Adipose tissue (tissue), 3 donors: ENCODE results near the gene ANGEL1. TPM values are rescaled to one million over a fixed set of nuclear protein-coding genes. Genes with fewer than 3 reads are reported as not detected.

Experiments used
- H3K27ac ChIP-seq: one replicate; pipeline ENCODE4 v1.5.1; 2013; ENCODE audit warnings: low read depth, low read length
- WGBS, 3 donors: extraction: QIAGEN DNeasy Blood & Tissue Kit; methylation state at CpG; one replicate each; pipeline ENCODE4 v1.1.7; 2013; 5-methylcytosine and 5-hydroxymethylcytosine counted together
- polyA plus RNA-seq, 3 donors: library from polyadenylated mRNA; stranded (reverse); fragments of 200-250 nt; gene quantifications; one replicate each; pipeline ENCODE4 v1.2.3, GENCODE V29; 2013
- donor health status: healthy with polysubstance abuse.
- donor health status: Bipolar disorder and iron deficiency.
- donor health status: healthy.

The ANGEL1 gene
- polyA plus RNA-seq, 3 donors = 4.3 to 22.5 (median 6.9) TPM

- WGBS, 3 donors = 71 to 87% (median 83%) methylated on average over 6 of the region's 6 CpGs
- no peak overlapping the region for H3K27ac ChIP-seq
Observed at GRCh38 chr14:76756371-76756750, 56.3 kb downstream of the ANGEL1 start.

- H3K27ac ChIP-seq = no peak overlapping the region
- WGBS, 3 donors = 77 to 81% (median 80%) methylated on average over 9 of the region's 9 CpGs
Observed at GRCh38 chr14:76755610-76756370, 56.9 kb downstream of the ANGEL1 start.

- no peak overlapping the region for H3K27ac ChIP-seq
- WGBS, 3 donors = 80 to 89% (median 88%) methylated on average over 7 of the region's 7 CpGs
Observed at GRCh38 chr14:76754586-76754985, 58.1 kb downstream of the ANGEL1 start.

GRCh38 chr14:76753541-76754198, 59.0 kb downstream of the ANGEL1 start:
- H3K27ac ChIP-seq = no peak overlapping the region
- 81 to 86% (median 83%) methylated on average over 7 of the region's 7 CpGs for WGBS, 3 donors

- no peak overlapping the region for H3K27ac ChIP-seq
- WGBS, 3 donors = 49 to 61% (median 59%) methylated on average over 6 of the region's 6 CpGs
Observed at GRCh38 chr14:76752744-76753143, 59.9 kb downstream of the ANGEL1 start.

GRCh38 chr14:76742966-76743365, 69.7 kb downstream of the ANGEL1 start:
- WGBS, 3 donors = 71 to 85% (median 77%) methylated on average over 7 of the region's 7 CpGs
- no peak overlapping the region for H3K27ac ChIP-seq

GRCh38 chr14:76742185-76742584, 70.5 kb downstream of the ANGEL1 start:
- no peak overlapping the region for H3K27ac ChIP-seq
- 79 to 83% (median 82%) methylated on average over 6 of the region's 6 CpGs for WGBS, 3 donors

- no peak overlapping the region for H3K27ac ChIP-seq
- WGBS, 3 donors = 78 to 93% (median 82%) methylated on average over 1 of the region's 1 CpG
Observed at GRCh38 chr14:76741074-76741473, 71.6 kb downstream of the ANGEL1 start.

Other genes starting within 250 kb of the ANGEL1 start
- 10 to 100 TPM in 1 of 3 donors, 1 to 10 TPM in 2; 2.1 to 24.5 (median 8.7) TPM for gene VASH1, start 51.4 kb downstream of the ANGEL1 start, polyA plus RNA-seq
- not detected for gene LRRC74A, start 13.5 kb upstream of the ANGEL1 start, polyA plus RNA-seq
- gene IRF2BPL, start 215.8 kb upstream of the ANGEL1 start, polyA plus RNA-seq = 10 to 100 TPM; 13.7 to 53.2 (median 27.3) TPM